WI38 (cell line): ENCODE data around the gene MAGEB17.

Source experiments
- H3K4me3 ChIP-seq: 2 replicates; pipeline ENCODE4 v1.5.1; 2011; ENCODE audit warnings: low read depth, mild to moderate bottlenecking, control low read depth, low read length
- TF ChIP-seq, protein P1 (sequence below): IDR thresholded peaks from 2 replicates; pipeline ENCODE4 v1.5.1; 2012; ENCODE audit warnings: low read depth, mild to moderate bottlenecking, control low read depth, low read length

Gene MAGEB17

DNA sequence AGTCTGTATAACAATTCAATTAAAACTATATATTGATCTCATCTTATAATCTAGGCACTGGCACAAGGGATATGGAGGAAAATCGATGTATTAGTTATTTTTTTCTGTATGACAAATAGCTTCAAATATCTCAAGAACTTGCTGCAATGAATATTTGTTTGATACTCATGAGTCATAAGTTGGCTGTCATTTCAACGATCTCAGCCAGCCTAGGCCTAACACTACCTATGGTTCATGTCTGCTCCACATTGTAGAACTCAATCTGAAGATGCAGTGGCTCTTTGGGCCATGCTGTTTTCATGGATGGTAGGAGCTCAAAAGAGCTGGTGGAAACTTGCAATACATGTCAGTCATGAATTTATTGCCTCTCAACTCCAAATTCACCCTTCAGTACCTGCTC is 44.7 kb downstream of the MAGEB17 start:
- H3K4me3 ChIP-seq: no peak overlapping the region
- TF ChIP-seq, protein P1, sequence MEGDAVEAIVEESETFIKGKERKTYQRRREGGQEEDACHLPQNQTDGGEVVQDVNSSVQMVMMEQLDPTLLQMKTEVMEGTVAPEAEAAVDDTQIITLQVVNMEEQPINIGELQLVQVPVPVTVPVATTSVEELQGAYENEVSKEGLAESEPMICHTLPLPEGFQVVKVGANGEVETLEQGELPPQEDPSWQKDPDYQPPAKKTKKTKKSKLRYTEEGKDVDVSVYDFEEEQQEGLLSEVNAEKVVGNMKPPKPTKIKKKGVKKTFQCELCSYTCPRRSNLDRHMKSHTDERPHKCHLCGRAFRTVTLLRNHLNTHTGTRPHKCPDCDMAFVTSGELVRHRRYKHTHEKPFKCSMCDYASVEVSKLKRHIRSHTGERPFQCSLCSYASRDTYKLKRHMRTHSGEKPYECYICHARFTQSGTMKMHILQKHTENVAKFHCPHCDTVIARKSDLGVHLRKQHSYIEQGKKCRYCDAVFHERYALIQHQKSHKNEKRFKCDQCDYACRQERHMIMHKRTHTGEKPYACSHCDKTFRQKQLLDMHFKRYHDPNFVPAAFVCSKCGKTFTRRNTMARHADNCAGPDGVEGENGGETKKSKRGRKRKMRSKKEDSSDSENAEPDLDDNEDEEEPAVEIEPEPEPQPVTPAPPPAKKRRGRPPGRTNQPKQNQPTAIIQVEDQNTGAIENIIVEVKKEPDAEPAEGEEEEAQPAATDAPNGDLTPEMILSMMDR: no peak

DNA sequence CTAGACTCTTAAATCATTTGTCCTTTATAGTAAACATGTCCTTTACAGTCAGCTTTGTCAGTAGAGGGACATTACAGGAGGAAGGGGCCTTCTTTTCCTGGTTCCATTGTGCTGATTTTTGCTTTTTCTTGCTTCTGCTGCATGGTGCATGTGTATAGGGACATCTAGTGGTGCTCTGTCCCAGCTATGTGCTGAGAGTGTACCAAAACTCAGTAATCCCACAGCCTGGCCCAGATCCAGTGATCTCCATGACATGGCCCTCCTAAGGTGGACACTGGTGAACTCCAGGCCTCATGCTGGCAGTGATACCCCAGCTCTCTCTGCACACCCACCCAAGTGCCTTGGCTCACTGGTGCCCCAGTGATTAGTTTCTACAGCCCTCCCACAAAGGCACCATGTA is 45.2 kb downstream of the MAGEB17 start:
- H3K4me3 ChIP-seq: no peak overlapping the region
- TF ChIP-seq, protein P1: peak; percentile 35; the same call in 1 of the 2 replicates

DNA sequence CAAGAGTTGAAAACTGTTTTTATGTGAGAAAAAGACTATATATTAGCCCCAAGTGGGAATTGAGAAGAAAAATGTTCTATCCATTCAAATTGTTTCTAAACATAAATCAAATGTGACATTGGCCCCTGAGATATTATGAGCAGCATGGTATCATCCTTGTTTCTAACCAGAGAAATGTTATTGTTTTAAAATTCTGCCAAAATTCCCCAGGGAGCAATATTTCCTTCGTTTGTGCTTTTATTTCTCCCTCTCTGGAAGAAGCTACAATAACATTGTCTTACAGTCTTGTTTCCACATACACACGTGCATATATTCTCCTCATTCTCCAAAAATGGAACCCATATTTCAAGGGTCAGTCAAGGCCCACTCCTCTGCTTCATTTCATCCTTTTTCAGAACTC is 46.7 kb downstream of the MAGEB17 start:
- TF ChIP-seq, protein P1: no peak
- H3K4me3 ChIP-seq: no peak overlapping the region

DNA sequence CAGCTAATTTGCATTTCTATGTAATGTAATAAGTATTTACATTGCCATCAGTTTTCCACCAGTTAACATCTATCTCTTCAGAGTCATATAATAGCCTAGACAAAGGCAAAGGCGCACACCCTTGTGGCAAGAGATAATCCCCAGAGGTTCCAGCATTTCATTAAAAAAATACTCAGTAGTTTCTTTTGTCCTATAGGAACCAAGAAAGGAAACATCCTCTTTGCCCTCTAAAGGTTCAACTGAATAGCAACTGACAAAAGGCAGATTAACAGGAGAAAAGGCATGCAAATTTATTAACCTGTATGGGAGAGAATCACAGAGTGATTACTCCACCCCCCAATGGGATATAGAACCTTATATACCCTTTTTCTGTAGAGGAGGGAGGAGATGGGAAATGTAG is 48.4 kb downstream of the MAGEB17 start:
- TF ChIP-seq, protein P1: no peak
- H3K4me3 ChIP-seq: no peak overlapping the region
